GM12891 (cell line): ENCODE data around the gene RPP40.
"Not testable (repeated sequence)": the region's sequence is repeated elsewhere in the genome, so short reads cannot be mapped to it uniquely, and the experiment has no call there.

Experiments
- POLR2A ChIP-seq: IDR thresholded peaks from 2 replicates; pipeline ENCODE4 v1.6.1; 2011; ENCODE audit warnings: low read depth, low read length, control low read depth
- POLR2AphosphoS5 ChIP-seq: IDR thresholded peaks from 2 replicates; pipeline ENCODE4 v1.6.1; 2011; ENCODE audit warnings: low read depth, low read length, control low read depth
- POU2F2 ChIP-seq: IDR thresholded peaks from 2 replicates; pipeline ENCODE4 v1.6.1; 2011; ENCODE audit warnings: low read depth, mild to moderate bottlenecking, control low read depth, low read length, moderate library complexity
- SPI1 ChIP-seq: IDR thresholded peaks from 2 replicates; pipeline ENCODE4 v1.6.1; 2011; ENCODE audit warnings: low read depth, low read length, control low read depth
- TAF1 ChIP-seq: IDR thresholded peaks from 2 replicates; pipeline ENCODE4 v1.6.1; 2011; ENCODE audit warnings: low read depth, low read length, control low read depth

GRCh38 chr6:5005038-5005433 lies 1.2 kb upstream of the RPP40 start:
- not testable (repeated sequence) for TF ChIP-seq POLR2AphosphoS5, TAF1, POLR2A, SPI1, POU2F2
